Measurements from ENCODE around the gene LHFPL2.

Gene LHFPL2

DNA sequence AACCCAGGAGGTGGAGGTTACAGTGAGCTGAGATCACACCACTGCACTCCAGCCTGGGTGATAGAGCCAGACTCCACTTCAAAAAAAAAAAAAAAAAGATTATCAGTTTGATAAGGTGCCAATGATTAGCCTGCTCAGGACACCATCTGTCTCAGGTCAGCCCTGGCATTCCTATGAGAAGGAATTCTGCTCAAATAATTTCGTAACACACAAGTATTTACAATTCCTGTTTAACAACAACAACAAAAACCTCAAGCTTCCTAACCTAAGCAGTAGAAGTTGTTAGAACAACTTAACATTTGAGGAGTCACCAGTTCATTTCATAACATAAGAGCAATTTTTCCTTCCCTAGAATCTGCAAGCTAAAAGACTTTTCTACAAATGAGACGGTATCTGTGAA, 85.0 kb downstream of the LHFPL2 start:
- TF ChIP-seq POLR2AphosphoS5 (IDR thresholded peaks at IDR 0.05; ENCODE audit: low read depth, low read length) (no peak), TAF1 (IDR thresholded peaks at IDR 0.05; ENCODE audit: borderline replicate concordance, insufficient read depth, low read length) (no peak), FOXP2 (optimal IDR thresholded peaks at IDR 0.05; ENCODE audit: borderline replicate concordance, extremely low read depth, extremely low read length, insufficient read depth) (no peak), SIN3A (IDR thresholded peaks at IDR 0.05; ENCODE audit: borderline replicate concordance, insufficient read depth, low read length) (no peak)
- TF ChIP-seq, protein P1, sequence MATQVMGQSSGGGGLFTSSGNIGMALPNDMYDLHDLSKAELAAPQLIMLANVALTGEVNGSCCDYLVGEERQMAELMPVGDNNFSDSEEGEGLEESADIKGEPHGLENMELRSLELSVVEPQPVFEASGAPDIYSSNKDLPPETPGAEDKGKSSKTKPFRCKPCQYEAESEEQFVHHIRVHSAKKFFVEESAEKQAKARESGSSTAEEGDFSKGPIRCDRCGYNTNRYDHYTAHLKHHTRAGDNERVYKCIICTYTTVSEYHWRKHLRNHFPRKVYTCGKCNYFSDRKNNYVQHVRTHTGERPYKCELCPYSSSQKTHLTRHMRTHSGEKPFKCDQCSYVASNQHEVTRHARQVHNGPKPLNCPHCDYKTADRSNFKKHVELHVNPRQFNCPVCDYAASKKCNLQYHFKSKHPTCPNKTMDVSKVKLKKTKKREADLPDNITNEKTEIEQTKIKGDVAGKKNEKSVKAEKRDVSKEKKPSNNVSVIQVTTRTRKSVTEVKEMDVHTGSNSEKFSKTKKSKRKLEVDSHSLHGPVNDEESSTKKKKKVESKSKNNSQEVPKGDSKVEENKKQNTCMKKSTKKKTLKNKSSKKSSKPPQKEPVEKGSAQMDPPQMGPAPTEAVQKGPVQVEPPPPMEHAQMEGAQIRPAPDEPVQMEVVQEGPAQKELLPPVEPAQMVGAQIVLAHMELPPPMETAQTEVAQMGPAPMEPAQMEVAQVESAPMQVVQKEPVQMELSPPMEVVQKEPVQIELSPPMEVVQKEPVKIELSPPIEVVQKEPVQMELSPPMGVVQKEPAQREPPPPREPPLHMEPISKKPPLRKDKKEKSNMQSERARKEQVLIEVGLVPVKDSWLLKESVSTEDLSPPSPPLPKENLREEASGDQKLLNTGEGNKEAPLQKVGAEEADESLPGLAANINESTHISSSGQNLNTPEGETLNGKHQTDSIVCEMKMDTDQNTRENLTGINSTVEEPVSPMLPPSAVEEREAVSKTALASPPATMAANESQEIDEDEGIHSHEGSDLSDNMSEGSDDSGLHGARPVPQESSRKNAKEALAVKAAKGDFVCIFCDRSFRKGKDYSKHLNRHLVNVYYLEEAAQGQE (IDR thresholded peaks at IDR 0.05; ENCODE audit: insufficient read depth in 1 of 2, low read depth in 2 of 2, low read length in 2 of 2): no peak

DNA sequence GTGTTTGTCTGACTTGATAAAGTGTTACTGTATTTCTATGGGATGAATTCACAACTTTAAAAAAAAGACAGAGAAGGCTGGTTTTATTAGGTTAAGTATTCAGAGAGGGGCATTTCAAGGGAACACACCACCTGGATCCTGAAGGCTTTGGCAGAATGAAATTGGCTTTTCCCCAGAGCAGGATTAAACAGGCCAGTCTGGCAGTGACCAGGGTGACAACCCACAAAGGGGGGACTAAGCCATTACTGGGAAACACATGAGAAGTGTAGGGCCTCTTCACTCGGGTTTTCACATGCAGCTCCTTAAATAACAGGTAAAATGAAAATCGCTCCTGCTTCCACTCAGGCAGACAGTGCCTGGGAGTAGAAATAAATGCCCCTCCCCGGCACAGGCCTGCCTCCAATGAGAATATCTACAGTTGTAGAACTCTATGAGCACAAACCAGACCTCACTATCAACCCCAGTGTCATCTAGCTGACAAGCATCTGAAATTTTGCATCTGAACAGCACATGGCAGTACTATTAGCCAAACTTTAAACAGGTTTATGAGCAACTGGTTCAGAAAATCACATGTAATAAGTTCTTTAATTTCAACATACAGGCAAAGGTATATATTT, 85.8 kb downstream of the LHFPL2 start:
- TF ChIP-seq POLR2AphosphoS5 (IDR thresholded peaks at IDR 0.05; ENCODE audit: low read depth, low read length) (no peak), FOXP2 (optimal IDR thresholded peaks at IDR 0.05; ENCODE audit: borderline replicate concordance, extremely low read depth, extremely low read length, insufficient read depth) (no peak), SIN3A (IDR thresholded peaks at IDR 0.05; ENCODE audit: borderline replicate concordance, insufficient read depth, low read length) (no peak), TAF1 (IDR thresholded peaks at IDR 0.05; ENCODE audit: borderline replicate concordance, insufficient read depth, low read length) (no peak)
- TF ChIP-seq, protein P1 (IDR thresholded peaks at IDR 0.05; ENCODE audit: insufficient read depth in 1 of 2, low read depth in 2 of 2, low read length in 2 of 2): no peak

DNA sequence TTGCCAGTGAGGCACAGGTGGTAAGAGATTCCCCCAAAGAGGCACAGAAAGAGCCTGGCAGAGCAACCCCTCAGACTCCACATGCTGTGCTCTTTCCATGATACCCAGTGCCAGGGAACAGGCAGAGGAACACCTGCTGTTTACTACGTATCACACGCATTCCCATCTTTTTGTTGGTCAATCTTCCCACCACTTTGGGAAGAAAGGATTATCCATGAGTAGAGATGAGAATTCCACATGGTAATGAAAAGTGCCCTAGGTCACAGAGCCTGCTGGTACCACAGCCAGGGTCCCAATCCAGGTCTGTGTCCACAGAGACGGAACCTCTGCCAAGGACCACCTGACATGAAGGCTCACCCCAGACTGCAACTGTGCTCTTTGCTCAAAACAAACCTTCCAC, 86.6 kb downstream of the LHFPL2 start:
- TF ChIP-seq SIN3A (IDR thresholded peaks at IDR 0.05; ENCODE audit: borderline replicate concordance, insufficient read depth, low read length) (no peak), TAF1 (IDR thresholded peaks at IDR 0.05; ENCODE audit: borderline replicate concordance, insufficient read depth, low read length) (no peak), FOXP2 (optimal IDR thresholded peaks at IDR 0.05; ENCODE audit: borderline replicate concordance, extremely low read depth, extremely low read length, insufficient read depth) (no peak), POLR2AphosphoS5 (IDR thresholded peaks at IDR 0.05; ENCODE audit: low read depth, low read length) (no peak)
- TF ChIP-seq, protein P1 (IDR thresholded peaks at IDR 0.05; ENCODE audit: insufficient read depth in 1 of 2, low read depth in 2 of 2, low read length in 2 of 2): no peak

DNA sequence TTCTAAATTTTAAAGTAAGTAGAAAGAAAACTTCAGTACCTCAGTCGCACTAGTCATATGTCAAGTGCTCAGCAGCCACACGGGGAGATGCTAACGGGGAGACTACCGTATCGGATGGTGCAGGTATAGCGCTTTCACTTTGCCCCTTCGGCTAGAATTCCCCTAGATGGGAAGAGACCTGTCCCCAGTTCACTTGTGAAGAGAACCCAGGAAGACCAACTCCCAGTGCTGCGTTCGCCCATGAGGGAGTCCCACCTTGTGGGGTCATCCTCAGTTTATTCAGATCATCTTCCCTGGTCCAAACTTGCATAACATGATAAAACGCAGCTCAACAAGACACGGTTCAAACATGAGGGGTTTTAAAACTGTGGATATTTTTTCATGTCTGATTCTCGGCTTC, 87.3 kb downstream of the LHFPL2 start:
- TF ChIP-seq TAF1 (IDR thresholded peaks at IDR 0.05; ENCODE audit: borderline replicate concordance, insufficient read depth, low read length): no peak
- no peak for TF ChIP-seq SIN3A (IDR thresholded peaks at IDR 0.05; ENCODE audit: borderline replicate concordance, insufficient read depth, low read length)
- TF ChIP-seq FOXP2 (optimal IDR thresholded peaks at IDR 0.05; ENCODE audit: borderline replicate concordance, extremely low read depth, extremely low read length, insufficient read depth): no peak
- TF ChIP-seq POLR2AphosphoS5 (IDR thresholded peaks at IDR 0.05; ENCODE audit: low read depth, low read length): no peak
- TF ChIP-seq, protein P1 (IDR thresholded peaks at IDR 0.05; ENCODE audit: insufficient read depth in 1 of 2, low read depth in 2 of 2, low read length in 2 of 2): no peak

Measured in PFSK-1 (cell line).